HepG2 (cell line): ENCODE data around the gene ORC1. TPM values are rescaled to one million over a fixed set of nuclear protein-coding genes. Genes with fewer than 3 reads are reported as not detected.

Source experiments
- ATAC-seq: fragments of 200-7000 bp; cut with Tn5 transposase; 3 replicates; pipeline ENCODE4 v1.9.1; 2020; ENCODE audit warnings: mild to moderate bottlenecking, moderate library complexity
- BruUV-seq: library from RNA; stranded (reverse); fragments of 400-500 nt; replicated peaks from 2 replicates; lab custom pipeline; 2021; lab: Mats Ljungman, UMichigan
- CTCF ChIA-PET: fragments of 300-600 bp; formaldehyde crosslinking; extraction: SDS; loops from one replicate; lab custom pipeline; 2021; ENCODE audit warnings: low total read pairs, inconsistent platforms, low intra/inter-chr PET ratio; lab: Yijun Ruan, JAX
- POLR2A ChIA-PET: fragments of 350-600 bp; sonication (Branson Sonifier 250); formaldehyde crosslinking; loops from one replicate; lab custom pipeline; 2020; ENCODE audit warnings: antibody characterized with exemption, inconsistent platforms; lab: Yijun Ruan, JAX
- DNase-seq: peaks from one replicate; pipeline ENCODE4 v3.0.0-alpha.2; 2015; ENCODE audit warnings: low spot score
- FAIRE-seq: peaks from 3 replicates; lab custom pipeline; 2011; peaks lifted over from hg19 to GRCh38; lab: Jason Lieb, UNC
- H2AFZ ChIP-seq: one replicate; pipeline ENCODE4 v1.6.1; 2011; ENCODE audit warnings: low read length, inconsistent platforms
- H3K27ac ChIP-seq: fragments of 300-600 bp; 3 replicates; pipeline ENCODE4 v1.8.0; 2011; ENCODE audit warnings: mixed run types, mild to moderate bottlenecking, mixed read lengths, low read length, inconsistent platforms; ENCODE audit not compliant: insufficient read depth; ENCODE audit errors: extremely low read length
- H3K27me3 ChIP-seq, 2 experiments: fragments of 200-600 bp in 1 of 2; 2 replicates in 1 of 2; 3 replicates in 1 of 2; pipeline versions ENCODE4 v1.6.0 to v1.8.0; 2011; ENCODE audit warnings: low read length in 2 of 2, mild to moderate bottlenecking in 2 of 2, moderate library complexity in 2 of 2, inconsistent platforms in 1 of 2; ENCODE audit not compliant: insufficient read depth in 2 of 2, control insufficient read depth in 1 of 2
- H3K36me3 ChIP-seq, 2 experiments: fragments of 200-600 bp in 1 of 2; replicated peaks in 1 of 2; 2 replicates in 1 of 2; 3 replicates in 1 of 2; pipeline versions ENCODE4 v1.5.1 to v1.8.0; 2011; ENCODE audit warnings: low read length in 2 of 2, inconsistent platforms in 1 of 2; ENCODE audit not compliant: insufficient read depth in 2 of 2, control insufficient read depth in 1 of 2
- H3K4me1 ChIP-seq: 2 replicates; pipeline ENCODE4 v1.5.1; 2012; ENCODE audit warnings: low read length, inconsistent platforms; ENCODE audit not compliant: insufficient read depth
- H3K4me2 ChIP-seq: 2 replicates; pipeline ENCODE4 v1.6.0; 2011; ENCODE audit warnings: low read depth, low read length, inconsistent platforms
- H3K4me3 ChIP-seq, 3 experiments: fragments of 200-600 bp in 1 of 3; sonication (generic), shearing (Covaris generic) in 1 of 3; replicated peaks in 1 of 3; 2 replicates each; pipeline ENCODE4 v1.5.1; 2011 to 2016; ENCODE audit warnings: low read length in 3 of 3, inconsistent platforms in 2 of 3, low read depth in 2 of 3, mild to moderate bottlenecking in 2 of 3, control low read depth in 1 of 3, mixed read lengths in 1 of 3; ENCODE audit not compliant: insufficient read depth in 1 of 3
- H3K79me2 ChIP-seq: one replicate; pipeline ENCODE4 v1.6.1; 2011; ENCODE audit warnings: low read length, inconsistent platforms; ENCODE audit not compliant: insufficient read depth
- H3K9ac ChIP-seq: 2 replicates; pipeline ENCODE4 v1.6.0; 2011; ENCODE audit warnings: mild to moderate bottlenecking, low read depth, low read length, inconsistent platforms; ENCODE audit not compliant: insufficient read depth
- H3K9me3 ChIP-seq: 2 replicates; pipeline ENCODE4 v1.5.1; 2012; ENCODE audit warnings: mild to moderate bottlenecking, low read length
- H4K20me1 ChIP-seq: 2 replicates; pipeline ENCODE4 v1.6.0; 2011; ENCODE audit warnings: inconsistent platforms, mild to moderate bottlenecking, low read length, moderate library complexity; ENCODE audit not compliant: insufficient read depth
- POGZ ChIP-seq: sonication (generic); formaldehyde crosslinking; IDR thresholded peaks from 2 replicates; pipeline ENCODE4 v1.4.0; 2020; ENCODE audit warnings: mild to moderate bottlenecking, missing genetic modification reagents
- SKIL ChIP-seq: sonication (generic); formaldehyde crosslinking; IDR thresholded peaks from 2 replicates; pipeline ENCODE4 v1.8.0; 2022; ENCODE audit warnings: missing genetic modification reagents, mild to moderate bottlenecking, moderate library complexity, borderline replicate concordance
- SNAPC5 ChIP-seq: sonication (generic); formaldehyde crosslinking; IDR thresholded peaks from 2 replicates; pipeline ENCODE4 v1.8.1; 2023; ENCODE audit warnings: mild to moderate bottlenecking, missing genetic modification reagents, borderline replicate concordance
- ZBTB43 ChIP-seq: sonication (generic); formaldehyde crosslinking; conservative IDR thresholded peaks from 2 replicates; pipeline ENCODE4 v1.4.0; 2020; ENCODE audit warnings: missing genetic modification reagents
- ZNF782 ChIP-seq: sonication (generic); formaldehyde crosslinking; IDR thresholded peaks from 2 replicates; pipeline ENCODE4 v1.4.0; 2020; ENCODE audit warnings: missing genetic modification reagents, mild to moderate bottlenecking, borderline replicate concordance
- WGBS: methylation state at CpG from one replicate; pipeline ENCODE4 v1.1.6; 2017; ENCODE audit warnings: low lambda C conversion rate; 5-methylcytosine and 5-hydroxymethylcytosine counted together
- in situ Hi-C: cut with HindIII; loops from 2 replicates; pipeline ENCODE4 v1.10.0; 2017; ENCODE audit warnings: low pct_unique_long_range_greater_than_20kb; ENCODE audit not compliant: extremely low pct_ligation_motif_present
- intact Hi-C: fragments of 100-400 bp; cut with micrococcal nuclease; formaldehyde crosslinking; loops from one replicate; pipeline ENCODE4 v1.10.0; 2022; ENCODE audit not compliant: unreplicated experiment
- polyA plus RNA-seq, 8 experiments: library from polyadenylated mRNA; depleted of rRNA in 3 of 8; stranded (reverse) in 7 of 8; unstranded in 1 of 8; fragments of >200 nt; fragmentation: Illumina TruSeq in 4 of 8; extraction: Trizol in 4 of 8; gene quantifications; 2 replicates each; pipeline versions ENCODE4 v1.2.1 to v1.2.3, GENCODE V29; 2011 to 2016; ENCODE audit warnings: low read depth in 4 of 8, missing spikeins in 1 of 8, mixed read lengths in 1 of 8; ENCODE audit not compliant: insufficient read depth in 1 of 8
- total RNA-seq, 5 experiments: library from RNA; depleted of rRNA; stranded (reverse); fragments of >200 nt; fragmentation: Illumina TruSeq; extraction: Trizol; gene quantifications; 2 replicates each; pipeline ENCODE4 v1.2.3, GENCODE V29; 2016; ENCODE audit warnings: low read depth in 1 of 5

Gene ORC1
- total and polyA plus RNA-seq, 2 of the 13 experiments (the other 11 are each of a cell fraction or from before 2014, with no cell fraction given) = 7.0 to 23.5 TPM

GRCh38 chr1:52334906-52335528 is 69.2 kb downstream of the ORC1 start:
- Histone ChIP-seq H3K36me3 (peaks cover 3 to 30% of the 10 kb centered on the region in 2 experiments; a peak in 4 of 5 replicates), H4K20me1 (no peaks in the 10 kb centered on the region), H3K27ac (no peak overlapping the region), H3K4me3 (no peak overlapping the region), H3K4me1 (0 out of 2 replicates have a peak, but pooled peaks cover 9% of the 10 kb centered on the region), H3K27me3 (no peaks in the 10 kb centered on the region), H3K9ac (no peak overlapping the region), H3K9me3 (no peaks in the 10 kb centered on the region), H3K4me2 (no peak overlapping the region), H2AFZ (no peak overlapping the region), H3K79me2 (no peaks in the 10 kb centered on the region)
- intact Hi-C loops = no loop called here
- FAIRE-seq = no peak
- ATAC-seq = no peak
- DNase-seq = no peak
- CTCF ChIA-PET = no interaction called here
- no TSS peak for BruUV-seq
- TF ChIP-seq SNAPC5 (CRISPR knock-in tag) (no peak), SKIL (CRISPR knock-in tag) (no peak), ZBTB43 (no peak), ZNF782 (CRISPR knock-in tag) (no peak), POGZ (CRISPR knock-in tag) (no peak)
- POLR2A ChIA-PET = no interaction called here
- 95% methylated on average over 3 of the region's 3 CpGs for WGBS
- in situ Hi-C loops = no loop called here
